Stimulated activated CD4-positive, alpha-beta T cell treated with anti-CD3 and anti-CD28 coated beads, Interleukin-15, amount 100 ng/mL, for 1 hour (primary cell): ENCODE measurements around the gene INTS11.
A peak's percentile ranks its signal among the peaks of the same experiment; 100 is the strongest.

ENCODE experiments used
- DNase-seq, 2 donors: peaks; one replicate each; pipeline ENCODE4 v3.0.0-alpha.2; 2020; ENCODE audit warnings: low read depth in 1 of 2, low spot score in 1 of 2

Gene INTS11

GRCh38 chr1:1287288-1288110 is 37.0 kb downstream of the INTS11 start:
- DNase-seq, result no peak

- no peak for DNase-seq
These were observed 37.9 kb downstream of the INTS11 start for GRCh38 chr1:1286313-1287261.

- DNase-seq, result no peak
These were observed 38.7 kb downstream of the INTS11 start for GRCh38 chr1:1285611-1286311.

- DNase-seq, result no peak
These were observed 39.3 kb downstream of the INTS11 start for GRCh38 chr1:1285102-1285571.

GRCh38 chr1:1284221-1285101 is 40.0 kb downstream of the INTS11 start:
- no peak for DNase-seq

GRCh38 chr1:1283821-1284220 is 40.6 kb downstream of the INTS11 start:
- no peak for DNase-seq

GRCh38 chr1:1282998-1283397 is 41.5 kb downstream of the INTS11 start:
- no peak for DNase-seq

GRCh38 chr1:1281533-1282321 is 42.7 kb downstream of the INTS11 start:
- DNase-seq, result no peak

- no peak for DNase-seq
These were observed 43.5 kb downstream of the INTS11 start for GRCh38 chr1:1280782-1281481.

- DNase-seq, result no peak
These were observed 45.4 kb downstream of the INTS11 start for GRCh38 chr1:1279028-1279427.

GRCh38 chr1:1278620-1279019 is 45.8 kb downstream of the INTS11 start:
- DNase-seq, result no peak

GRCh38 chr1:1275836-1276235 is 48.6 kb downstream of the INTS11 start:
- DNase-seq, result no peak

- no peak for DNase-seq
These were observed 49.5 kb downstream of the INTS11 start for GRCh38 chr1:1274931-1275431.

- DNase-seq, result no peak
These were observed 50.0 kb downstream of the INTS11 start for GRCh38 chr1:1274299-1274930.

GRCh38 chr1:1273512-1274298 is 50.8 kb downstream of the INTS11 start, which contains the start of gene UBE2J2:
TSS of gene UBE2J2 (minus strand) at chr1:1273854. CDS start at chr1:1267992, 5,862 bp downstream.
- DNase-seq, result peak; percentile 87 to 90

GRCh38 chr1:1273209-1273511 is 51.3 kb downstream of the INTS11 start:
- no peak for DNase-seq
